AG10803 (cell line): ENCODE results near the gene KRT74.

Experiments used
- DNase-seq: peaks from one replicate; pipeline ENCODE4 v3.0.0; 2010; ENCODE audit warnings: low read depth
- H3K4me3 ChIP-seq: 2 replicates; pipeline ENCODE4 v1.5.1; 2011; ENCODE audit warnings: mild to moderate bottlenecking, low read length, control low read depth
- TF ChIP-seq, protein P1 (sequence below): conservative IDR thresholded peaks from 2 replicates; pipeline ENCODE4 v1.5.1; 2011; ENCODE audit warnings: mild to moderate bottlenecking, low read length, control low read depth, inconsistent platforms

KRT74 gene

DNA sequence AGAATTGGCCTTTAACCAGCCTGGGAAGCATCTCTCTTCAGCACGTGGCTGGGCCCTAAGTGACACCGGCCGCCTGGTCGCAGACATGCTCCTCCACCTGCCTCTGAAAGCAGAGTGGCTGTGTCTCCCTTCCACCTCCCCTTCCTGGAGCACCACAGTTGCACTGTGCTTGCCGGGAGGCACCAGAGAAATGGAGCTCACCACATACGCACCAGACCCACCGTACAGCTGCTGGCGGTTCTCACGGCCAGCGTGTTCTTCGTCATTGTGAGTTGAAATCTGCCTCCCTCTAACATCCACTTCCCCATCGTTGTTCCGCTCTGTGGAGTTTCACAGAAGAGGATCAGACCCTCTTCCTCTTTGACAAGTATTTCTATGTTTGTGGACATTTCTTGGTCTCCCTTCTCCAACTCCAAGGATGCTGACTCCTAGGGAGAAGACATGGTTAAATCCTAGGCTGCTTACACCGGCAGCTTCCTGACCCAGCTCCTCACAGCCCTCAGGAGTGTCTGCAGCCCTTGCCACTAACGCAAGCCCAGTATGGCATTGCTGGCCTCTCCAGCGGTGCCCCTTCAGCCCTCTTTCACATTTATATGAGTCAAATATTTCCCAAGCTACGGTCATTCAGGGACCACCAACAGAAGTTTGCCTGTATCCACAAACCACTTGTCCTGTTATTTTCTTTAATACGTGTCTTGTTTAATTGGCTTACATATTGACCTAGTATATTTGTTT, 41.9 kb downstream of the KRT74 start:
- H3K4me3 ChIP-seq: no peak overlapping the region
- no peak for DNase-seq
- TF ChIP-seq, protein P1, sequence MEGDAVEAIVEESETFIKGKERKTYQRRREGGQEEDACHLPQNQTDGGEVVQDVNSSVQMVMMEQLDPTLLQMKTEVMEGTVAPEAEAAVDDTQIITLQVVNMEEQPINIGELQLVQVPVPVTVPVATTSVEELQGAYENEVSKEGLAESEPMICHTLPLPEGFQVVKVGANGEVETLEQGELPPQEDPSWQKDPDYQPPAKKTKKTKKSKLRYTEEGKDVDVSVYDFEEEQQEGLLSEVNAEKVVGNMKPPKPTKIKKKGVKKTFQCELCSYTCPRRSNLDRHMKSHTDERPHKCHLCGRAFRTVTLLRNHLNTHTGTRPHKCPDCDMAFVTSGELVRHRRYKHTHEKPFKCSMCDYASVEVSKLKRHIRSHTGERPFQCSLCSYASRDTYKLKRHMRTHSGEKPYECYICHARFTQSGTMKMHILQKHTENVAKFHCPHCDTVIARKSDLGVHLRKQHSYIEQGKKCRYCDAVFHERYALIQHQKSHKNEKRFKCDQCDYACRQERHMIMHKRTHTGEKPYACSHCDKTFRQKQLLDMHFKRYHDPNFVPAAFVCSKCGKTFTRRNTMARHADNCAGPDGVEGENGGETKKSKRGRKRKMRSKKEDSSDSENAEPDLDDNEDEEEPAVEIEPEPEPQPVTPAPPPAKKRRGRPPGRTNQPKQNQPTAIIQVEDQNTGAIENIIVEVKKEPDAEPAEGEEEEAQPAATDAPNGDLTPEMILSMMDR: no peak

DNA sequence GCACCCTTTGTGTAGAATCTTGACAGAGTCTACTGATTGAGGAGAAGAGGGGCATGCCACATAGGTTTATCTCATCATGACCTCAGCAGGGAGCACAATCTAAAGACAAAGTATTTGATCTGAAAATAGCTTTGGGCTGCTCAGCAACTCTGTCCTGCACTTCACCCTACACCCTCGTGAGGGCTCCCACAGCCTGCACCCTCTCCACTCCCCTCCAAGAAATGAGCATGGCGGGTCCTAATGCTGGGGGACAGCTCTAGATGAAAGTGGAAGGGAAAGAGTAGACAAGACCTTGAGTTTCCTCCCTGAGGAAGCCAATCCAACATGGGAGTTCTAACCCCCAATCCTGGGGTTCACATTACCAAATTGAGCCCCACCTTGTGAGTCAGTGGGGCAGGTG, 42.7 kb downstream of the KRT74 start:
- TF ChIP-seq, protein P1: no peak
- no peak overlapping the region for H3K4me3 ChIP-seq
- DNase-seq: no peak

DNA sequence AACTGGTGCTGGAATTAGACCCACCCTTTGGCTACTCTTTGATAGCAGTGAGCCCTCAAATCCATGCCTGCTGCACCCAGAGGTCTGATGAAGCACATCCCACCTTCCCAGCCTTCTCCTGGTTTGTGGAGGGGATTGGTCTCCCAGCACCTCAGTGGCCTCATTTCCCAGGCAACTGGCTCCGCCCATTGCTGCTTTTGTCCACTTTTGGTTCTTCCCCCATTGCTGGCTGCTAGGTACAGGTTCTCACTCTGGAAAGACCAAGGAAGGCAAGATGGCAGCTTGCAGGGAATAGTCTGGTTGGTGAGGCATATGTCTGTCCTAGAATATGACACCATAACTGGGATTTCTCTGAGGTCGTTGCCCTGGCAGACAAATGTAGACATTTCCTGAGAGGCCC, 43.3 kb downstream of the KRT74 start:
- no peak overlapping the region for H3K4me3 ChIP-seq
- TF ChIP-seq, protein P1: no peak
- DNase-seq: no peak

DNA sequence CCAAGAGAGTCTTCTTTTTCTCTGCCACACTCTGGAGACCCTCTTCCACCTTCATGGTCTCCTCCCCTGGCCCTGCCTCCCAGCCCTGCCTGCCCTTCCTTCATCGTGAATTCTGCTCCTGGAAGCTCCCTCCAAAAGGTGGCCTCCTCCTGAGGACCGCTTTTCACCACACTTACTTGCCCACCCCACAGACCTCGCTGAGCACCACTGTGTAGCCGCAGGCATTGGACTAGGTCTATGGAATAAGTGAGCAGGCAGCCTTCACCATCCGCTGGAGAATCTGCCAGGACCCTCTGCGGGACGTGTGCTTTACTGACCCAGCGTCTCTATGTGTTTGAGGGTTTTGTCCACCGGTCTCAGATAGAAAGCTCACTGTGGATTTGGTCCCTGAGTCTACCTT, 43.8 kb downstream of the KRT74 start:
- no peak for DNase-seq
- TF ChIP-seq, protein P1: no peak
- no peak overlapping the region for H3K4me3 ChIP-seq

DNA sequence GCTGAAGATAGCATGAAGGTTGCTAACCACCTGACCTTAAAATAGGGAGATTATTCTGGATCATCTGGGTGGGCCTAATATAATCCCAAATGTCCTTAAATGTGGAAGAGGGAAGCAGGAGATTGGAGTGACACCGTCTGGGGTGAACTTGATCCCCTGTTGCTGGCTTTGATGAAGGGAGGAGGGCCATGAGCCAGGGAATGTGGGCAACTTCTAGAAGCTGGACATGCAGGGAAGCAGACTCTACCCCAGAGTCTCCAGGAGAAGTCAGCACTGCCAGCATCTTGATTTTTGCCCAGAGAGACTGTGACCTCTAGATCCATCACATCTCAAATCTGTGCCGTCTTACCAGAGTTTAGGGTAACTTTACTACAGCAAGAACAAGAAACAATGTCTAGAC, 44.2 kb downstream of the KRT74 start:
- TF ChIP-seq, protein P1: no peak
- DNase-seq: no peak
- no peak overlapping the region for H3K4me3 ChIP-seq

DNA sequence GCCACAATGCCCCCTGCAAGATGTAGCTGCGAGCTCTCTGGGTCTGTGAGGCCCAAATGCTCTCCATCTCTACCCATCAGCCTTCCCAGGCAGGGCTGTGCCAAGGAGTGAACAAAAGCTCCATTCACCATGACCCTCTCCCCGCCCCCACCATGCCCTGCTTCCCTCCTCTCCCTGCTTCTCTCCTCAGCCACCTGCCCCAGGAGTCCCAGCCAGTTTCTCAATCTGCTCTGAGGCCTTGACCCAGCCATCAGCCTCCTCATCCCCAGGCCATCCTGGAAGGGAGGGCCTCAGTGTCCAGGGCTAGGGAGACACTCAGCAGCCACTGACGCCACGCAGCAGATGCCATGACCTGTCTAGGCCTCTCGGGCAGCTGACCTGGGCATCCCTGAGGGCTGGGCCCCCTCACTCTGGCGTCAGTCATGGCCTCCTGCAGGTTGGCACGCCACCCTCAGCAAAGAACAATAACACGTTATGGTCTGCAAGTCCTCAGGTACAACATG, 45.0 kb downstream of the KRT74 start:
- TF ChIP-seq, protein P1: no peak
- DNase-seq: no peak
- no peak overlapping the region for H3K4me3 ChIP-seq

DNA sequence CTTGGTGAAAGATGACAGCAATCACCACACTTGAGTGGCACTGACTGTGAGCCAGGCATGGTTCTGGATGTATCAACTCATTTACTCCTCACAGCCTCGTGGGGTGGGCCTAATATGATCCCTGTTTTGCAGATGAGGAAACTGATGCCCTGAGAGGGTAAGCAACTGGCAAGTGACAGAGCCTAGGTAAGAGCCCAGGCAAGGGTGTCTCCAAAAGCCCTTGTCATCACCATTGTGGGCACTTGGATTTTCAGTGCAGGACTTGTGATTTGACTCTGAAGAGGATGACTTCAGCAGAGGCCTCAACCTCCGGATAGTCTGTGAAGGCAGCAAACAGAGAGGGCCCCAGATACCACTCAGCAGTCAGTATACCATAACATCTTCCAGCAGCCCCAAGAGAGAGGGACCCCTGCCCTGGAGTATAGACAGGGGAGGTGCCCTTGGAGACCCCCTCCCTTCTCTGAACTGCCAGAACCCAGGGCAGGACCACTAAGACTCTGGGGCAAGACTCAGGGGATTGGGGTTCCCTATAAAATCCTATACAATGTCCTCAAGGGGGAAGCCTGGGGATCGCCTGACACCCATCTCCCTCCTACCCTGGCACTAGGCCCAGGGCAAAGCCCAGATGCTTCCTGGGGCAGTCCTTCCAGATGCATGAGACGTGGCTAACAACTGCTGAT, 46.4 kb downstream of the KRT74 start:
- TF ChIP-seq, protein P1: no peak
- no peak overlapping the region for H3K4me3 ChIP-seq
- no peak for DNase-seq
